GM21360 (cell line): ENCODE measurements around the gene PCSK6.

Source experiments
- ATAC-seq: cut with Tn5 transposase; IDR thresholded peaks from one replicate; pipeline ENCODE4 v1.9.1; 2021; ENCODE audit warnings: mild to moderate bottlenecking, moderate library complexity; ENCODE audit not compliant: unreplicated experiment

Gene PCSK6

GRCh38 chr15:101256757-101257156 lies 232.8 kb downstream of the PCSK6 start:
- no peak for ATAC-seq

- ATAC-seq = no peak
Measured at GRCh38 chr15:101255615-101256241, 233.8 kb downstream of the PCSK6 start.

GRCh38 chr15:101255051-101255395 lies 234.5 kb downstream of the PCSK6 start:
- no peak for ATAC-seq

- no peak for ATAC-seq
Measured at GRCh38 chr15:101254157-101255050, 235.1 kb downstream of the PCSK6 start.
